Measurements from ENCODE around the gene CDC42BPB.

The CDC42BPB gene

DNA sequence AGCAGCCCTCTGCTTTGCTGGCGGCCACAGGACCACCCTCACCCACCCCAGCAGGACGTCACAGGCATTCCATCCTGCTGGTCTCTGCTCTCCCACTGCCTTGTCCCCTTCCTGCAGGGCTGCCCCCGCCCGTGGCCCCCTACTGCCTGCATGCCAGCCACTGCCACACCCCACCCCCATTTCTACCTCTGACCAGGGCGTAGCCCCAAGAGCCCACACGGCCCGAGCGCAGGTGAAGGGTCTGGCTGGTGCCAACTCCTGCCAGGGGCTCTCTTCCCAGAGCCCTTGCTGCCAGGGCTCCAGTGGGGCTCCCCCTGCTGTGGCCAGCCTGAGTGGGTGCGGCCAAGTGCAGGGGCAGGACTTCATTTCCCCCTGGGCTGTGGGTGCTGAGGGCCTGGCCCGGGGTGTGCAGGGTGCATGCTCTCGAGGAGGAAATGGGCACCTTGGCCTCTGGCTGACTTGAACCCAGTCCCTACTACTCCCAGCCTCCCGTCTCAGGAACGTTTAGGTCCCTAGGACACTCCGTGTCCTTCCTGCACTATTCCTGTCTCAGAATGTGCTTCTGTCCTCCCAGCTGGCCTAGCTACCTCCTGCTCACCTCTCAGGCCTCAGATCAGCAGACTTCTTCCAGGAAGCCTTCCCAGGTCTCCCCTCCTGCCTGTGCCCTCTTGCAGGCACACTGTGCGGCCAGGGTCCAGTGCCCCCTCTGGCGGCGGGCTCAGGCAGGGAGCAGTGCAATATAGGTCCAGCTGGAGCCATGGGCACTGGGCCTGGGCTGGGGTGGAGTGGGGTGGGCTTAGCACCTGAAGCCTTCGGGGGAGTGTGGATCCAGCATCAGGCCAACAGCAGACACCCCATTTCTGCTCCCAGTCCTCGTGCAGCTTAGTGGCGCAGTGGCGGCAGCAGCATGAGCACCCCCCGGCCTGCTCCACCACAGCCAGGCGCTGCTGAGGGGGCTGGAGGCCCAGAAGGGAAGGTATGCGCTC lies 28.1 kb upstream of the CDC42BPB start:
- Histone ChIP-seq H3K4me2 (ENCODE audit: low read length) (no peak overlapping the region), H3K79me2 (ENCODE audit: control insufficient read depth, low read length) (no peaks in the 10 kb centered on the region), H3K4me1 (ENCODE audit: control insufficient read depth, low read length) (peaks cover 4% of the 10 kb centered on the region; the same call in 1 of the 2 replicates), H3F3A (ENCODE audit: control insufficient read depth, insufficient read depth) (no peaks in the 10 kb centered on the region), H3K27me3 (ENCODE audit: control insufficient read depth, low read length) (peaks cover under 1% of the 10 kb centered on the region; the same call in 1 of the 2 replicates), H4K20me1 (ENCODE audit: control insufficient read depth, insufficient read depth, low read depth, low read length) (no peaks in the 10 kb centered on the region), H3K9me3 (ENCODE audit: control insufficient read depth, insufficient read depth, low read length) (no peaks in the 10 kb centered on the region), H3K4me3 (ENCODE audit: low read length) (no peak overlapping the region), H3K27ac (ENCODE audit: low read depth, low read length) (no peak overlapping the region), H3K9me2 (replicated peaks; ENCODE audit: control insufficient read depth, low read length) (no peaks in the 10 kb centered on the region), H3K36me3 (ENCODE audit: control insufficient read depth, low read length) (no peaks in the 10 kb centered on the region)
- no peak for TF ChIP-seq EZH2phosphoT487 (IDR thresholded peaks at IDR 0.05; ENCODE audit: borderline replicate concordance, low read length)
- TF ChIP-seq, protein P1, sequence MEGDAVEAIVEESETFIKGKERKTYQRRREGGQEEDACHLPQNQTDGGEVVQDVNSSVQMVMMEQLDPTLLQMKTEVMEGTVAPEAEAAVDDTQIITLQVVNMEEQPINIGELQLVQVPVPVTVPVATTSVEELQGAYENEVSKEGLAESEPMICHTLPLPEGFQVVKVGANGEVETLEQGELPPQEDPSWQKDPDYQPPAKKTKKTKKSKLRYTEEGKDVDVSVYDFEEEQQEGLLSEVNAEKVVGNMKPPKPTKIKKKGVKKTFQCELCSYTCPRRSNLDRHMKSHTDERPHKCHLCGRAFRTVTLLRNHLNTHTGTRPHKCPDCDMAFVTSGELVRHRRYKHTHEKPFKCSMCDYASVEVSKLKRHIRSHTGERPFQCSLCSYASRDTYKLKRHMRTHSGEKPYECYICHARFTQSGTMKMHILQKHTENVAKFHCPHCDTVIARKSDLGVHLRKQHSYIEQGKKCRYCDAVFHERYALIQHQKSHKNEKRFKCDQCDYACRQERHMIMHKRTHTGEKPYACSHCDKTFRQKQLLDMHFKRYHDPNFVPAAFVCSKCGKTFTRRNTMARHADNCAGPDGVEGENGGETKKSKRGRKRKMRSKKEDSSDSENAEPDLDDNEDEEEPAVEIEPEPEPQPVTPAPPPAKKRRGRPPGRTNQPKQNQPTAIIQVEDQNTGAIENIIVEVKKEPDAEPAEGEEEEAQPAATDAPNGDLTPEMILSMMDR (IDR thresholded peaks at IDR 0.05; ENCODE audit: low read depth, low read length, poor library complexity, severe bottlenecking): no peak

DNA sequence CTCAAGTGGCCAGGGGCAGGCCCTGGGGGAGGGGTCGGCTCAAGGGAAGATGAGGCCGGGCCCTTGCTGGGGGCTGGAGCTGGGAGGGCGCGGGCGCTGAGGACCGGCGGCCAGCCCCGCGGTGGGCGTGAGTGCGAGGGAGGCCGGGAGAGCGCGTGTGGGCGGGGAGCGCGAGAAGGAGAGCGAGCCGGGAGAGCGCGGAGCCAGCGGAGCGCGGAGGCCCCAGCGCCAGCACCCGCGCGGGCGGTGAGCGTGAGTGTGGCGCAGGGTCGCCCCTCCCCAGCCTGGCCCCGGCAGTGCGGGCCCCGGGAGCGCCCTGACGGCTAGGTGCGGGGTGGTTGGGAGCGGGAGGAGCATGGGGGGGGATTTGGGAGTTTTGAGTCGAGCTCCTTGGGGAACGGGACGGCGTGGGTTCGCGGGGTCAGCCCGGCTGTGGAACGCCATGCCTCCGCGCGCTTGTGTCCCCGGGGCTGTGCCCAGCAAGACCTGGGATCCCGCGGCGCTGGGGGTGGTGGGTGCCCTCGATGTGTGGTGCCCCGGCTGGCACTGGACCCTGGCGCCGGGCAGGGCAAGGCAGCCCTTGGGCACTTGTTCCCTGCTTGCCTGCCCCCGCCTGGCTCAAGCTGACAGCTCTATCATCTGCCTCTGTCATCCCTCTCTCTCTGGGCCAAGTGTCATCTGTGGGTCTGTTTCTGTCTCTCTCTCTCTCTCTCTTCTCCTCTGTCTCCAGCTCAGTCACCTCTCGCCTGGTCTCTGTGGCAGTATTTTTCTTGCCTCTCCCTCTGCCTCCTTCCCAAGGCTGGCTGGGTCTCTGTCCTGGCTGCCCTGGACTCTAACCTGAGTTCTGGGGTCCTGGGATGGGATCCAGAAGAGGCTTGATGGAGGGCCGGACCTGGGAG lies 26.9 kb upstream of the CDC42BPB start, which contains the start of gene LBHD2:
Gene LBHD2 (plus strand): TSS at position 190 of the 899 bp plus-strand sequence. CDS start 1,803 bp downstream, outside the sequence.
- Histone ChIP-seq H3K4me1 (ENCODE audit: control insufficient read depth, low read length) (peaks cover 4% of the 10 kb centered on the region; the same call in 1 of the 2 replicates), H3K27ac (ENCODE audit: low read depth, low read length) (no peak within 1 kb of the TSS), H3K4me2 (ENCODE audit: low read length) (no peak within 1 kb of the TSS), H3K79me2 (ENCODE audit: control insufficient read depth, low read length) (no peaks in the 10 kb centered on the region), H3K9me2 (replicated peaks; ENCODE audit: control insufficient read depth, low read length) (no peaks in the 10 kb centered on the region), H3F3A (ENCODE audit: control insufficient read depth, insufficient read depth) (no peaks in the 10 kb centered on the region), H3K4me3 (ENCODE audit: low read length) (no peak within 1 kb of the TSS), H3K36me3 (ENCODE audit: control insufficient read depth, low read length) (no peaks in the 10 kb centered on the region), H3K27me3 (ENCODE audit: control insufficient read depth, low read length) (peaks cover 3% of the 10 kb centered on the region; the same call in 1 of the 2 replicates), H3K9me3 (ENCODE audit: control insufficient read depth, insufficient read depth, low read length) (no peaks in the 10 kb centered on the region), H4K20me1 (ENCODE audit: control insufficient read depth, insufficient read depth, low read depth, low read length) (no peaks in the 10 kb centered on the region)
- TF ChIP-seq EZH2phosphoT487 (IDR thresholded peaks at IDR 0.05; ENCODE audit: borderline replicate concordance, low read length): no peak
- TF ChIP-seq, protein P1 (IDR thresholded peaks at IDR 0.05; ENCODE audit: low read depth, low read length, poor library complexity, severe bottlenecking): no peak

DNA sequence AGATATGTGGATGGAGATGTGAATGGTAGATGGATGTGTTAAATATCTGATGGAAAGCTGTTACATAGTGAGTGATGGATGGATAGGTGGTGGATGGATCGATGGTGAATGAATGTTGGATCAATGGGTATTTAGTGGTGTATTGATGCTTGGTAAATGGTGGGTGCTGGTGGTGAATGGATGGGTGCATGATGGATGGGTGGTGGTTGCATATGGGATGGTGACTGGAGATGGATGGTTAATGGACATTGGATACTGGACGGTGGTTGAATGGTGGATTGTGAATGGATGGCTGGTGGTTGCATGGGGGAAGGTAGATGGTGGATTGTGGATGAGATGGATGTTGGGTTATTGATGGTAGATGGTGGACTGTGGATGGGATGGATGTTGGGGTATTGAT lies 24.6 kb upstream of the CDC42BPB start:
- Histone ChIP-seq H3K4me3 (ENCODE audit: low read length) (no peak overlapping the region), H3K9me2 (replicated peaks; ENCODE audit: control insufficient read depth, low read length) (no peaks in the 10 kb centered on the region), H3F3A (ENCODE audit: control insufficient read depth, insufficient read depth) (no peaks in the 10 kb centered on the region), H3K4me2 (ENCODE audit: low read length) (no peak overlapping the region), H3K27me3 (ENCODE audit: control insufficient read depth, low read length) (peaks cover 9% of the 10 kb centered on the region), H3K4me1 (ENCODE audit: control insufficient read depth, low read length) (peaks cover 5% of the 10 kb centered on the region), H4K20me1 (ENCODE audit: control insufficient read depth, insufficient read depth, low read depth, low read length) (no peaks in the 10 kb centered on the region), H3K36me3 (ENCODE audit: control insufficient read depth, low read length) (no peaks in the 10 kb centered on the region), H3K27ac (ENCODE audit: low read depth, low read length) (no peak overlapping the region), H3K79me2 (ENCODE audit: control insufficient read depth, low read length) (no peaks in the 10 kb centered on the region), H3K9me3 (ENCODE audit: control insufficient read depth, insufficient read depth, low read length) (no peaks in the 10 kb centered on the region)
- no peak for TF ChIP-seq EZH2phosphoT487 (IDR thresholded peaks at IDR 0.05; ENCODE audit: borderline replicate concordance, low read length)
- TF ChIP-seq, protein P1 (IDR thresholded peaks at IDR 0.05; ENCODE audit: low read depth, low read length, poor library complexity, severe bottlenecking): no peak

All from DOHH2 (cell line).